ENCODE measurements around the gene ELFN1.

ELFN1 gene

GRCh38 chr7:1689311-1689710 lies 19.2 kb downstream of the ELFN1 start:
- no peak overlapping the region for H3K4me3 ChIP-seq (ENCODE audit: low read depth, low read length)
- no peak for TF ChIP-seq CTCF (IDR thresholded peaks at IDR 0.05; ENCODE audit: low read depth, low read length)

DNA sequence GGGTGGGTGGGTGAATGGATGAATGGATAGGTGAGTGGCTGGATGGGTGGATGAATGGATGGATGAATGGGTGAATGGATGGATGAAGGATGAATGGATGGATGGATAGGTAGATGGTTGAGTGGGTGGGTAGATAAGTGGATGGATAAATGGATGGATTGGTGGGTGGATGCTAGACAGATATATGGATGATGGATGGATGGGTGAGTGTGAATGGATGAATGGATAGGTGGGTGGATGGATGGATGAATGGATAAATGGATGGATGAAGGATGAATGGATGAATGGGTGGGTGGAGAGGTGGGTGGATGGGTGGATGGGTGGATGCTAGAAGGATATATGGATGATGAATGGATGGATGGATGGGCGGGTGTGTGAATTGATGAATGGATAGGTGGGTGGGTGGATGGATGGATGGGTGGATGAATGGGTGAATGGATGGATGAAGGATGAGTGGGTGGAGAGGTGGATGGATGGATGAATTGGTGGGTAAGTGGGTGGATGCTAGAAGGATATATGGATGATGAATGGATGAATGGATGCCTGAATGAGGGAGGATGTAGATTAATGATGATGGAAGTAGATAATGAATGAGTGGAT lies 20.4 kb downstream of the ELFN1 start:
- TF ChIP-seq CTCF (IDR thresholded peaks at IDR 0.05; ENCODE audit: low read depth, low read length): no peak
- H3K4me3 ChIP-seq (ENCODE audit: low read depth, low read length): no peak overlapping the region

- no peak overlapping the region for H3K4me3 ChIP-seq (ENCODE audit: low read depth, low read length)
- TF ChIP-seq CTCF (IDR thresholded peaks at IDR 0.05; ENCODE audit: low read depth, low read length): no peak
These were observed 21.0 kb downstream of the ELFN1 start for GRCh38 chr7:1691096-1691495.

DNA sequence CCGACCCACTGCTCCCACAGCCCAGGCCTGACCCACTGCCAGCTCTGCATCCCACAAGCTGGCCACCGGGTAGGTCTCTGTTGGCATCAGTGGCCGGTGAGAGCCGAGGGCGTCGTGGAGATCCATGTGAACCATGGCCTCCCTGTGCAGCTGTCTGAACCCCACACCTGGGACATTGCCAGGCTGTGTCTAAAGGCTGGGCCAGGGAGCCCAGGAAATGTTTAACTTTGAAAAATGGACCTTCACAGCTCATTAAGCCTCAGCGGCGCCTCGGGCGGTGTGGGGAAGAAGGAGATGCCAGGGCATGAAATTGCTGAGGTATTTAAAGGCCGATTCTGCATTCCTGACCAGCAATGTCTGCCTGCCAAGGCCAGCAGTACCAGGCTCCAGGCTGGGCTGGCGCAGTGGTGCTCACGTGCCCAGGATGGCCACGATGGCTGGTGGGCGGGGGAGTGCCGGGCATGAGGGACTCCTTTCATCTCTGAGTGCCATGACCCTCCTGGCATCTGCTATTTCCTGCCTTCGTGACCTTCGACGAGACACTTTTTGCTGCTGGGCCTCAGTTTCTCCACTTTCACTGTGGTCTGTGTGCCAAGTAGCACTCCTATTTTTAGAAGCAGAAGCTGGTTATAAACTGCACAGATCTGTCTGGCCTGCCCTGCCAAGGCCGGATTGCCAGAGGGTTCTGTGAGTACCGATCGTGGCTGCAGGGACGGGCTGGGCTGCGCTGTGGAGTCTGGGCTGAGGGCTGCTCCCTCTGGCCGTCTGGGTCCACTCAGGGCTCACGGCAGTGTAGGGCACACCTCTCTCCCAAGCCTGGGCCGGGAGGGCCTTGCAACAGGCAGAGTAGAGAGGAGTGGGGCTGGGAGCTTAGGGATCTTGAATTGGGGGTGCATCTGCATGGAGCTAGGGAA lies 21.8 kb downstream of the ELFN1 start:
- TF ChIP-seq CTCF (IDR thresholded peaks at IDR 0.05; ENCODE audit: low read depth, low read length): no peak
- no peak overlapping the region for H3K4me3 ChIP-seq (ENCODE audit: low read depth, low read length)

DNA sequence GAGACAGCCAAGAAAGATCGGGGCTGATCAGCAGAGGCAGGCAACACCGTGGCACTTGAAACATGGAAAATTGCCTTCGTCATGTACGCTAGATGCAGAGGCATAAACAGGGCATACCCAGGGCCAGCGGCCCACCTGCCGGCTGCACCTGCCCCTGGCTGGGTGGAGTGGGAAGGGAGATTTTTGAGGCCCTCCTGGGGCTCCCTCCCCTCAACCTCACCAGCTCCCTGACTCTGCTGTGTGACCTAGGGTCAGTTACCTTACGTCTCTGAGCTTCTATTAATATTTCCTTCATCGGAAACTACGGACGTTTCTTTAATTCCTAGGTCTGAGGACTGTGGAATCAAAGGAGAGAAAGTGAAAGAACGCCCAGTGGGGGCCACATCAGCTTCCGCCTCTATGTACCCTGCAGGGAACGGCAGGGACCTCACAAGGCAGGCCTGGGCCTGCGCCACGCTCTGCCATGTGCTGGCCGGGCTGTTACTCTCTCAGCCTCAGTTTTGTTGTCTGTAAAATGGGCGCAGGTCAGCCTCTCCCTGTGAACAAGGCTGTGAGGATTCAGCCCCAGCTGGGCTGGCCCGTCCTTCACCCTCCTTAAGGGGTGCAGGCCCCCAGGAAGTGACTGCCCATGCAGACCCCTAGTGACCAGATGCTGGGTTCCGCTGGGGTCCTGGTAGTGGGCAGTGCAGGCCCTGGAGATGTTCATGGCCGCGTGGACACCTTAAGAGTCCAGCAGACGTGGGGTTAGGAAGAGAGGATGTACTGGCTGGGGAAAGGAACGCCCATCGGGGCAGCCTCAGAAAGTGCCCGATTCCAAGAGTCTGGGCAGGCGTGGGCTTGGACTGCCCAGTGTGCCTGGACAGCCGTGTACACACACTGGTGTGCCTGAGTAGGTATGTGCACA lies 22.7 kb downstream of the ELFN1 start:
- TF ChIP-seq CTCF (IDR thresholded peaks at IDR 0.05; ENCODE audit: low read depth, low read length): no peak
- H3K4me3 ChIP-seq (ENCODE audit: low read depth, low read length): no peak overlapping the region

- no peak overlapping the region for H3K4me3 ChIP-seq (ENCODE audit: low read depth, low read length)
These were observed 23.4 kb downstream of the ELFN1 start for GRCh38 chr7:1693419-1693990.

More at GRCh38 chr7:1693419-1693990, 23.4 kb downstream of the ELFN1 start:
- TF ChIP-seq CTCF (IDR thresholded peaks at IDR 0.05; ENCODE audit: low read depth, low read length): no peak
